ENCODE measurements around the gene S1PR5.

Gene S1PR5

GRCh38 chr19:10467104-10467706 is 50.0 kb downstream of the S1PR5 start:
- no peak for DNase-seq (ENCODE audit: low spot score)

- no peak for DNase-seq (ENCODE audit: low spot score)
Measured at GRCh38 chr19:10464456-10464855, 52.8 kb downstream of the S1PR5 start.
